RKO (cell line): ENCODE measurements around the gene SLC41A1.
"Not testable (repeated sequence)": the region's sequence is repeated elsewhere in the genome, so short reads cannot be mapped to it uniquely, and the experiment has no call there.

Experiments used
- DNase-seq: peaks from one replicate; pipeline ENCODE4 v3.0.0-alpha.2; 2016; ENCODE audit warnings: low spot score

SLC41A1 gene

GRCh38 chr1:205812878-205813754 lies at the start of gene SLC41A1:
TSS of gene SLC41A1 (minus strand) at chr1:205813198. CDS start at chr1:205810441, 2,757 bp downstream.
- peak; percentile 95 for DNase-seq

GRCh38 chr1:205861540-205861939 lies 48.5 kb upstream of the SLC41A1 start:
- no peak for DNase-seq

GRCh38 chr1:205858141-205858961 lies 45.4 kb upstream of the SLC41A1 start:
- peak; percentile 9 for DNase-seq

DNA sequence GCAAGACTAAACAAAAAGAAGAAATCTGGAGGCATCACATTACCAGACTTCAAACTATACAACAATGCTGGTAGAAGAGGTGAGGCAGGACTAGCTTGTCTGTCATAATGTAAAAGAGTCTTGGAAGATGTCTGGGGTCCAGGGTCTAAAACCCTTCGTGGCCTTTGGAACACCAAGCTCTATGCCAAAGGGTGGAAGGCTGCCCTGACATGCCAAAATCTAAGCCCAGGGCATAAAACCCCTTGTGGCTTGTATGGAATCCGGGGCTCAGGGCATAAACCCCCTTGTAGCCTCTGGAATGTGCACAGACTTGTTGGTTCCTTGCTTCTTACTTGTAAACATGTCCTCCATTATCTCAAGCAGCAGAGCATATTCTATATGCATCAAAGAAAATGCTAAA lies 44.5 kb upstream of the SLC41A1 start:
- DNase-seq: not testable (repeated sequence)

DNA sequence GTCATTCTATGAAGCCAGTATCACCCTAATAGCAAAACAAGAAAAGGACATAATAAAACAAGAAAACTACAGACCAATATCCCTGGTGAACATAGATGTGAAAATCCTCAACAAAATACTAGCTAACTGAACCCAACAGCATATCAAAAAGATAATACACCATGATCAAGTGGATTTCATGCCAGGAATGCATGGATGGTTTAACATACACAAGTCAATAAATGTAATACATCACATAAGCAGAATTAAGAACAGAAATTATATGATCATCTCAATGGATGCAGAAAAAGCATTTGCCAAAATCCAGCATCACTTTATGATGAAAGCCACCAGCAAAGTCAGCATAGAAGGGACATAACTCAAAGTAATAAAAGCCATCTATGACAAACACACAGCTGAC lies 43.4 kb upstream of the SLC41A1 start:
- DNase-seq: no peak

DNA sequence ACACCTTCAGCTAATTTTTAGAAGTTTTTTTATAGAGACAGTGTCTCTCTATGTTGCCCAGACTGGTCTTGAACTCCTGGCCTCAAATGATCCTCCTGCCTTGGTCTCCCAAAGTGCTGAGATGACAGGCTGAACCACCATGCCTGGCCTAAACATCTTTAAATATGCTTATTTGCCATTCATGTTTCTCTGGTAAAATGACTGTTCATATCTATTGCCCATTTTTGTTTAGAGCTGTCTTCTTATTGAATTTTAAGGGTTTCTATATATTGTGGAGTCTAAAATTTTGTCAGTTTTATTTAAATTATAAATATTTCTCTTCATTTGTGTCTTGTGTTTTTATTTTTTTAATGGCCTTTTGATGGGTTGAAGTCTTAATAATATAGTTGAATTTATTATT lies 40.0 kb upstream of the SLC41A1 start:
- DNase-seq: no peak

- no peak for DNase-seq
Measured at GRCh38 chr1:205851993-205852392, 39.0 kb upstream of the SLC41A1 start.

GRCh38 chr1:205849619-205850355 lies 36.8 kb upstream of the SLC41A1 start, which contains the start of gene PM20D1:
TSS of gene PM20D1 (minus strand) at chr1:205850132. CDS start at chr1:205850072, 60 bp downstream.
- DNase-seq: no peak

DNA sequence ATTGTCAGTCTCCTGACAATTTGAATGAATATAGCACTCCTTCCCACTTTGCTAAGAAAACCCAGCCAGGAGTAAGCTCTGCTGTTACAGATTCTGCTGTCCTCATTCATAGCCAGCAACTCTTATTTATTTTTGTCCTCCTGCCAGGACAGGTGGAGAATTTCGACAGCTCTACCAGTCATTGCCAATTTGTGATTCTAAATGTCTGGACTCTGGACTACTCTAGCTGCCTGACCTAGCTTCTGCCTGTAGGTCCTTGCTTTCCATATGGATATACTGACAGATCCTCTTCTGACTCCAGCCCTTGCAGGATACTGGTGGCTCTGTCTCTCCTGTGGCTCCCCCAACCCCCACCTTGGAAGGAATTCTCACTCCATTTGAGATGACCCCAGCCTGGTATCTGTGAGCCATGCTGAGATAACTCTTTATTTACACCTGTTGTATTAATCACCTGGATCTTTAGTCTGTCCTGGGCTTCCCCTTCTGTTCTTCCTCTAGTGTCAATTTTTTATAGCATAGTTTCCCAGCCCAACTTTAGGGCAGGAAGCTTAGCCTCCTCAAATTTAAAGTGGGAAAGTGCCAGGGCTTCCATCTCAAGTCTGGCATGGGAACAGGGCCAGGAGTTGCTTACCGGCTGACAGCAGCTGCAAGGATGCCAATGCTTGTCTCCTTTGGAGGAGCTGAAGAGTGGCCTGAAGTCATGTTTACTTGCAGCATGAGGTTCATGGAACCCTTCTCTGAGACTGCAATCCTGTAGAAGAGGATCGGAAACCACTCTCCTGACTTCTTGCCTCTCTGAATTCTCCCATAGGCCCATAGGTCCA lies 30.2 kb upstream of the SLC41A1 start:
- no peak for DNase-seq

DNA sequence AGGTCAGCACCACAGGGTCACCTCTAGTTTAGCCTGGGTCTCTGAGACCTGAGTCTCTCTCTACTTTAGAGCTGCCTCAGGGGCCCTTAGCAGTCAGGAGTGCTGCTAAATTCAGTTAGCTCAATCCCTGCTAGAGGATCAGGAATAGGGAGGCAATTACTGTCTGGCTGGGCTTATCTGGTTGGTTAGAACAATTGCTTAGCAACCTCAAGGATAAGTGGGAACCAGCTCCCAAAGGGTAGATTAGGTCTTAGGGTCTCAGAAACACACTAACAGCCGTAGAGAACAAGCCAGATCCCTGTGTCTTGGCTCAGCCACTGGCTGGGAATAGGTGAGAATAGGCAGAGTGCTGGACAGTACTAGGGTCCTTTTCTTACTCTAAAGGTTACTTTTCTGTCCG lies 29.2 kb upstream of the SLC41A1 start:
- no peak for DNase-seq

- DNase-seq: no peak
Measured at GRCh38 chr1:205840146-205840923, 27.3 kb upstream of the SLC41A1 start.

- DNase-seq: no peak
Measured at GRCh38 chr1:205837382-205837970, 24.5 kb upstream of the SLC41A1 start.

- no peak for DNase-seq
Measured at GRCh38 chr1:205834751-205835150, 21.8 kb upstream of the SLC41A1 start.

DNA sequence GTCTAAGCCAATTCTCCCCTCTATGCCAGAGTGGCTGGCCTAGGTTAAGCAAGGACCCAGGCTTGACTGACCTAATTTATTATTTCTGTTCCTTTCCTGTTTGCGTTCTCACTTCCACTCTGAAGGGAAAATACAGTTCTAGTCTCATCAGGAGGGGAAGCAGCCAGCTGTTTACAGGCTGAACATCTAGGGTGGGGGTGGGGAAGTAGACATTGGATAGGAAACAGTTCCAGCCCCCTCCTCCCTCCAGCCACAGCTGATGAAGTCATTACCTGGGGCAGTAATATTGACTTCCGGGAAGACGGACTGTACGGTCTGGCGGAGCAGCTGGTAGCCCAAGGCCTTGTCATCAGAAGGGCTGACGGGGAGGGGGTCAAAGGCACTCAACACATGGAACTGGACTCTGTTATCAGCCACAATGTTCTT lies 19.3 kb upstream of the SLC41A1 start:
- DNase-seq: no peak

DNA sequence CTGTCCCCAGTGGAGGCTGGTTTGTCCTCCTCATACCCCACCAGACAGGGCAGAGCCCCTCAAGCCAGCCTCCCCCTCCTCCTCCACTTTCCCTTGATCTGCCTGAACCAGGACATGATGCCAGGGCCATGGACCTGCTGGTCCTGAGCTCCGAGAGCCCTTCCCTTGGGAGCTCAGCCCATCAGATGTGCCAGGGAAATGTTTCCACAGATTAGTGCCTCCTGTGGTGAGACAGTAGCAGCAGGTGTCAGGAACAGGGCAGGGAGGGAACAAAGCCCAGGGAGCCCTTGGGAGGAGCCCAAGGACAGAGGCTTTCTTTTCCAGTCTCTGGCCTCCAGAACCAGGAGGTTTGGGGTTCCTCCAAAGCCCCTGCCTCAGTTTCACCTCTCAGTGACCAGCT lies 14.6 kb upstream of the SLC41A1 start:
- no peak for DNase-seq

GRCh38 chr1:205826995-205827394 lies 14.0 kb upstream of the SLC41A1 start:
- DNase-seq: no peak

- no peak for DNase-seq
Measured at GRCh38 chr1:205826016-205826806, 13.2 kb upstream of the SLC41A1 start.

DNA sequence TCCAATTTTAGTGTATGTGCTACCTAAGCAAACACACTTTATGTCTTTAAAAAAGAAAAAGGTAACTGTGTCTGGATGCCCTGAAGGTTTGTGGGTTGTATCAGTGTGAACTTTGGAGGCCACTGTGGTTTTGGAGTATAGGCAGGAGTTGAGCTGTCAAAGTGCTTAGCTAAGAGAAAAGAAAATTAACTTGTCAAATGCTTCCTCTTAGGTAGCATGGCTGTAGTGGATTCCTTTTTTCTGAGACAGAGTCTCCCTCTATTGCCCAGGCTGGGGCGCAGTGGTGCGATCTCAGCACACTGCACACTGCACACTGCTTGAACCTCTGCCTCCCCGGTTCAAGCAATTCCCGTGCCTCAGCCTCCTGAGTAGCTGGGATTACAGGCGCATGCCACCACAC lies 11.2 kb upstream of the SLC41A1 start:
- no peak for DNase-seq

- DNase-seq: not testable (repeated sequence)
Measured at GRCh38 chr1:205823260-205823659, 10.3 kb upstream of the SLC41A1 start.
